ENCODE data around the gene SINHCAF.

DNA sequence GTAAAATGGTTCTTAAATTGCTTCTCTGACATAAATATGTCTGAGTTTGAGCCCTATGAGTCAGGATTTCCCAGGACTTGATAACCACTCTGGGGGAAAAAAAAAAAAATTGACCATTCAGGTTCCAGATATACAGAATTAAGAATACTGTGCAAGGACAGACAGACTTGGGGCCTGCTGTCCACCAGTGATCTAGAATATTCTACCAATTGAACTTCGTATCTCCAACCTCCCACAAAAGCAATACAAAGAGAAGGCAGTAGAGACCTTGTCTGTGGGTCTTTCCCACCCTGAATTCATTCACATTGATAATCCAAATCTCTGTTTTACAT lies 4.1 kb downstream of the SINHCAF start:
- TF ChIP-seq, protein P1, sequence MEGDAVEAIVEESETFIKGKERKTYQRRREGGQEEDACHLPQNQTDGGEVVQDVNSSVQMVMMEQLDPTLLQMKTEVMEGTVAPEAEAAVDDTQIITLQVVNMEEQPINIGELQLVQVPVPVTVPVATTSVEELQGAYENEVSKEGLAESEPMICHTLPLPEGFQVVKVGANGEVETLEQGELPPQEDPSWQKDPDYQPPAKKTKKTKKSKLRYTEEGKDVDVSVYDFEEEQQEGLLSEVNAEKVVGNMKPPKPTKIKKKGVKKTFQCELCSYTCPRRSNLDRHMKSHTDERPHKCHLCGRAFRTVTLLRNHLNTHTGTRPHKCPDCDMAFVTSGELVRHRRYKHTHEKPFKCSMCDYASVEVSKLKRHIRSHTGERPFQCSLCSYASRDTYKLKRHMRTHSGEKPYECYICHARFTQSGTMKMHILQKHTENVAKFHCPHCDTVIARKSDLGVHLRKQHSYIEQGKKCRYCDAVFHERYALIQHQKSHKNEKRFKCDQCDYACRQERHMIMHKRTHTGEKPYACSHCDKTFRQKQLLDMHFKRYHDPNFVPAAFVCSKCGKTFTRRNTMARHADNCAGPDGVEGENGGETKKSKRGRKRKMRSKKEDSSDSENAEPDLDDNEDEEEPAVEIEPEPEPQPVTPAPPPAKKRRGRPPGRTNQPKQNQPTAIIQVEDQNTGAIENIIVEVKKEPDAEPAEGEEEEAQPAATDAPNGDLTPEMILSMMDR (IDR thresholded peaks at IDR 0.05; ENCODE audit: insufficient read depth, low read depth, low read length), result no peak
- no peak for TF ChIP-seq EZH2 (IDR thresholded peaks at IDR 0.05; ENCODE audit: insufficient read depth, low read length)

Data from astrocyte (in vitro differentiated cells and primary cell).